ENCODE measurements around the gene MORN5. TPM values are rescaled to one million over a fixed set of nuclear protein-coding genes. Genes with fewer than 3 reads are reported as not detected.

MORN5 gene
- polyA plus RNA-seq, 1 donor from 2014 or later = not detected

- peaks cover 50% of the 10 kb centered on the region for H3K27me3 ChIP-seq (ENCODE audit: insufficient read depth, low read depth, low read length)
- no peak overlapping the region for H3K4me2 ChIP-seq (ENCODE audit: low read length)
- H3K79me2 ChIP-seq (replicated peaks; ENCODE audit: insufficient read depth, low read length) = no peaks in the 10 kb centered on the region
- no peak overlapping the region for H2AFZ ChIP-seq (ENCODE audit: low read depth, low read length)
- H3K9me3 ChIP-seq (ENCODE audit: low read length) = no peaks in the 10 kb centered on the region
- no peaks in the 10 kb centered on the region for H3K36me3 ChIP-seq (ENCODE audit: insufficient read depth, low read length)
- H3F3A ChIP-seq (ENCODE audit: insufficient read depth, low read length, poor library complexity, severe bottlenecking) = no peaks in the 10 kb centered on the region
- H3K9me2 ChIP-seq (ENCODE audit: insufficient read depth, low read length) = no peaks in the 10 kb centered on the region
- H3K4me3 ChIP-seq (ENCODE audit: low read length) = no peak overlapping the region
- TF ChIP-seq MXI1 (conservative IDR thresholded peaks at IDR 0.05; ENCODE audit: poor library complexity, severe bottlenecking) (no peak), REST (IDR thresholded peaks at IDR 0.05; ENCODE audit: borderline replicate concordance) (no peak), EZH2 (IDR thresholded peaks at IDR 0.05; ENCODE audit: borderline replicate concordance, insufficient read depth, low read length, poor library complexity, severe bottlenecking) (no peak), EP300 (conservative IDR thresholded peaks at IDR 0.05; ENCODE audit: poor library complexity, severe bottlenecking) (no peak), SMC3 (conservative IDR thresholded peaks at IDR 0.05; ENCODE audit: poor library complexity) (no peak), CTCF (IDR thresholded peaks at IDR 0.05; ENCODE audit: poor library complexity, severe bottlenecking) (no peak), POLR2AphosphoS5 (IDR thresholded peaks at IDR 0.05) (no peak), TAF1 (IDR thresholded peaks at IDR 0.05; ENCODE audit: low read depth) (no peak), RAD21 (conservative IDR thresholded peaks at IDR 0.05) (no peak)
- H3K27ac ChIP-seq (ENCODE audit: low read length) = no peak overlapping the region
- H4K20me1 ChIP-seq (ENCODE audit: insufficient read depth) = no peaks in the 10 kb centered on the region
- no peak overlapping the region for H3K9ac ChIP-seq (ENCODE audit: low read length)
Observed at GRCh38 chr9:122209451-122209850, 49.7 kb downstream of the MORN5 start.

GRCh38 chr9:122212473-122213004 lies 52.8 kb downstream of the MORN5 start:
- Histone ChIP-seq H3K9me2 (ENCODE audit: insufficient read depth, low read length) (no peaks in the 10 kb centered on the region), H3K27ac (ENCODE audit: low read length) (no peak overlapping the region), H3K27me3 (ENCODE audit: insufficient read depth, low read depth, low read length) (peaks cover 81% of the 10 kb centered on the region), H3K4me2 (ENCODE audit: low read length) (no peak overlapping the region), H4K20me1 (ENCODE audit: insufficient read depth) (no peaks in the 10 kb centered on the region), H3F3A (ENCODE audit: insufficient read depth, low read length, poor library complexity, severe bottlenecking) (no peaks in the 10 kb centered on the region), H2AFZ (ENCODE audit: low read depth, low read length) (no peak overlapping the region), H3K9ac (ENCODE audit: low read length) (no peak overlapping the region), H3K4me3 (ENCODE audit: low read length) (no peak overlapping the region), H3K36me3 (ENCODE audit: insufficient read depth, low read length) (no peaks in the 10 kb centered on the region), H3K79me2 (replicated peaks; ENCODE audit: insufficient read depth, low read length) (no peaks in the 10 kb centered on the region), H3K9me3 (ENCODE audit: low read length) (no peaks in the 10 kb centered on the region)
- no peak for TF ChIP-seq MXI1 (conservative IDR thresholded peaks at IDR 0.05; ENCODE audit: poor library complexity, severe bottlenecking)
- no peak for TF ChIP-seq EZH2 (IDR thresholded peaks at IDR 0.05; ENCODE audit: borderline replicate concordance, insufficient read depth, low read length, poor library complexity, severe bottlenecking)
- no peak for TF ChIP-seq EP300 (conservative IDR thresholded peaks at IDR 0.05; ENCODE audit: poor library complexity, severe bottlenecking)
- TF ChIP-seq SMC3 (conservative IDR thresholded peaks at IDR 0.05; ENCODE audit: poor library complexity) = no peak
- TF ChIP-seq TAF1 (IDR thresholded peaks at IDR 0.05; ENCODE audit: low read depth) = no peak
- TF ChIP-seq REST (IDR thresholded peaks at IDR 0.05; ENCODE audit: borderline replicate concordance) = no peak
- TF ChIP-seq RAD21 (conservative IDR thresholded peaks at IDR 0.05) = no peak
- TF ChIP-seq CTCF (IDR thresholded peaks at IDR 0.05; ENCODE audit: poor library complexity, severe bottlenecking) = no peak
- TF ChIP-seq POLR2AphosphoS5 (IDR thresholded peaks at IDR 0.05) = no peak

Measured in neural cell (in vitro differentiated cells).